MM.1S (cell line): ENCODE measurements around the gene CLEC2L.

Source experiments
- DNase-seq: peaks from one replicate; pipeline ENCODE4 v3.0.0-alpha.2; 2015
- H2AFZ ChIP-seq: fragments of 300-600 bp; sonication (generic); 2 replicates; pipeline ENCODE4 v1.6.0; 2016; ENCODE audit warnings: antibody characterized with exemption, low read length
- H3F3A ChIP-seq: fragments of 300-600 bp; sonication (generic); 2 replicates; pipeline ENCODE4 v1.6.1; 2016; ENCODE audit warnings: mild to moderate bottlenecking, antibody characterized with exemption, low read length, moderate library complexity, mixed read lengths; ENCODE audit not compliant: insufficient read depth
- H3K27ac ChIP-seq: fragments of 300-600 bp; sonication (generic); 2 replicates; pipeline ENCODE4 v1.5.1; 2016; ENCODE audit warnings: mild to moderate bottlenecking, low read length
- H3K27me3 ChIP-seq: fragments of 300-600 bp; sonication (generic); replicated peaks from 2 replicates; pipeline ENCODE4 v1.6.0; 2016; ENCODE audit warnings: low read length; ENCODE audit not compliant: insufficient read depth
- H3K36me3 ChIP-seq: fragments of 300-600 bp; sonication (generic); replicated peaks from 2 replicates; pipeline ENCODE4 v1.6.1; 2016; ENCODE audit warnings: mild to moderate bottlenecking, low read length, mixed read lengths; ENCODE audit not compliant: insufficient read depth
- H3K4me1 ChIP-seq: fragments of 300-600 bp; sonication (generic); 2 replicates; pipeline ENCODE4 v1.6.1; 2016; ENCODE audit warnings: low read length, mixed read lengths
- H3K4me2 ChIP-seq: fragments of 300-600 bp; sonication (generic); 2 replicates; pipeline ENCODE4 v1.6.0; 2016; ENCODE audit warnings: low read depth, low read length
- H3K4me3 ChIP-seq: fragments of 300-600 bp; sonication (generic); 2 replicates; pipeline ENCODE4 v1.5.1; 2016; ENCODE audit warnings: low read length, mixed read lengths
- H3K79me2 ChIP-seq: fragments of 300-600 bp; sonication (generic); 2 replicates; pipeline ENCODE4 v1.6.1; 2016; ENCODE audit warnings: mixed run types, low read length, mixed read lengths
- H3K9ac ChIP-seq: fragments of 300-600 bp; sonication (generic); 2 replicates; pipeline ENCODE4 v1.6.1; 2016; ENCODE audit warnings: low read length, mixed read lengths
- H3K9me2 ChIP-seq: fragments of 300-600 bp; sonication (generic); replicated peaks from 2 replicates; pipeline ENCODE4 v1.6.1; 2016; ENCODE audit warnings: mild to moderate bottlenecking, low read length, mixed read lengths; ENCODE audit not compliant: insufficient read depth
- H3K9me3 ChIP-seq: fragments of 300-600 bp; sonication (generic); replicated peaks from 2 replicates; pipeline ENCODE4 v1.6.1; 2016; ENCODE audit warnings: mild to moderate bottlenecking, low read length, mixed read lengths; ENCODE audit not compliant: insufficient read depth
- H4K20me1 ChIP-seq: fragments of 300-600 bp; sonication (generic); 2 replicates; pipeline ENCODE4 v1.6.1; 2016; ENCODE audit warnings: mild to moderate bottlenecking, low read length, moderate library complexity, mixed read lengths; ENCODE audit not compliant: insufficient read depth
- EZH2 ChIP-seq: fragments of 300-600 bp; sonication (generic); optimal IDR thresholded peaks from 2 replicates; pipeline ENCODE3; 2017; ENCODE audit warnings: low read depth, mild to moderate bottlenecking, antibody characterized with exemption, low read length, mixed read lengths
- EZH2phosphoT487 ChIP-seq: fragments of 300-600 bp; sonication (generic); IDR thresholded peaks from 2 replicates; pipeline ENCODE4 v1.6.1; 2018; ENCODE audit warnings: antibody characterized with exemption, low read length
- TF ChIP-seq, protein P1 (sequence below): fragments of 300-600 bp; sonication (generic); IDR thresholded peaks from 2 replicates; pipeline ENCODE4 v1.5.1; 2016; ENCODE audit warnings: antibody characterized with exemption, low read length, mixed read lengths

CLEC2L gene

DNA sequence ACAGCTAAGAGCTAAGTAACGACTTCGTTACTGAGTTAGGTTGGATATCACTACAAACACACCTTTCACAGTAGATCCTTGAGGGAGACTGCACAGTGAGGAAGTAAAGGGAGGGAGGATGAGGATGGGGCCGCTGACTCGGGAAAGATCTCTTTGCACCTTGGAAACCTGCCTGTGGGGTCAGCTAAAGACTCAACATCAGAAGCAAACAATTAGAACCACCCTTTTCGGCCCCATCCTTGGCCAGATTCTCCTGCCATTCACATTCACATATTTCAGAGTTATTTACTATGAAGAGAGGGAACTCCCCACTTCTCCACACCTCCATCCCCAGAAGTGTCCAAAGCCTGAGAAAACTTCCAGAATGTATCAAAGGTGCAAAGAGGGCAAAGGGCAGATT lies 47.1 kb downstream of the CLEC2L start:
- no peak overlapping the region for H2AFZ ChIP-seq
- no peaks in the 10 kb centered on the region for H3F3A ChIP-seq
- H3K9ac ChIP-seq = no peak overlapping the region
- H3K4me1 ChIP-seq = no peaks in the 10 kb centered on the region
- H3K4me2 ChIP-seq = no peak overlapping the region
- H3K36me3 ChIP-seq = no peaks in the 10 kb centered on the region
- no peaks in the 10 kb centered on the region for H4K20me1 ChIP-seq
- no peak overlapping the region for H3K4me3 ChIP-seq
- no peaks in the 10 kb centered on the region for H3K27me3 ChIP-seq
- TF ChIP-seq EZH2 (no peak), EZH2phosphoT487 (no peak)
- TF ChIP-seq, protein P1, sequence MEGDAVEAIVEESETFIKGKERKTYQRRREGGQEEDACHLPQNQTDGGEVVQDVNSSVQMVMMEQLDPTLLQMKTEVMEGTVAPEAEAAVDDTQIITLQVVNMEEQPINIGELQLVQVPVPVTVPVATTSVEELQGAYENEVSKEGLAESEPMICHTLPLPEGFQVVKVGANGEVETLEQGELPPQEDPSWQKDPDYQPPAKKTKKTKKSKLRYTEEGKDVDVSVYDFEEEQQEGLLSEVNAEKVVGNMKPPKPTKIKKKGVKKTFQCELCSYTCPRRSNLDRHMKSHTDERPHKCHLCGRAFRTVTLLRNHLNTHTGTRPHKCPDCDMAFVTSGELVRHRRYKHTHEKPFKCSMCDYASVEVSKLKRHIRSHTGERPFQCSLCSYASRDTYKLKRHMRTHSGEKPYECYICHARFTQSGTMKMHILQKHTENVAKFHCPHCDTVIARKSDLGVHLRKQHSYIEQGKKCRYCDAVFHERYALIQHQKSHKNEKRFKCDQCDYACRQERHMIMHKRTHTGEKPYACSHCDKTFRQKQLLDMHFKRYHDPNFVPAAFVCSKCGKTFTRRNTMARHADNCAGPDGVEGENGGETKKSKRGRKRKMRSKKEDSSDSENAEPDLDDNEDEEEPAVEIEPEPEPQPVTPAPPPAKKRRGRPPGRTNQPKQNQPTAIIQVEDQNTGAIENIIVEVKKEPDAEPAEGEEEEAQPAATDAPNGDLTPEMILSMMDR = no peak
- DNase-seq = no peak
- no peaks in the 10 kb centered on the region for H3K9me3 ChIP-seq
- H3K27ac ChIP-seq = no peak overlapping the region
- H3K79me2 ChIP-seq = no peaks in the 10 kb centered on the region
- H3K9me2 ChIP-seq = no peaks in the 10 kb centered on the region

DNA sequence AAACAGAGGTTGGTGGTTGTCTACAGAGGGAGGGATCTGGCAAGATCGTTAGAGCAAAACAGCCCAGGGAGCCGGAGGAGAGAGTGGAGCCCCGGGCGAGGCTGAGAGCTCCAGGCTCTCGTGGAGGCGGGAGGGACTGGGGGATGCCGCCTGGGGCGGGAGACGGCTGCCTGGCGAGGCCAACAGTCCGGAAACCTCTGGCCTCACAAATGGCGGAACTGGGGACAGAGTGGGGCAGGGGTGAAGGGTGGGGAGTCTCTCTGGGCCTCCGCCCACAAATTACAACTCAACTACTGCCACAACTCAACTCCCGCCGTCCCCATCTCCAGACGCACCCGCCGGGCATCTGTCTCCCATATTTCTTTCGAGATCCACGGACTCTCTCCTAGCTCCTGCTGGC lies 47.7 kb downstream of the CLEC2L start:
- Histone ChIP-seq H3K36me3 (no peaks in the 10 kb centered on the region), H3F3A (no peaks in the 10 kb centered on the region), H2AFZ (no peak overlapping the region), H3K9ac (no peak overlapping the region), H3K9me2 (no peaks in the 10 kb centered on the region), H3K79me2 (no peaks in the 10 kb centered on the region), H3K4me2 (no peak overlapping the region), H3K27me3 (no peaks in the 10 kb centered on the region), H3K9me3 (no peaks in the 10 kb centered on the region), H4K20me1 (no peaks in the 10 kb centered on the region), H3K27ac (no peak overlapping the region), H3K4me1 (no peaks in the 10 kb centered on the region), H3K4me3 (no peak overlapping the region)
- TF ChIP-seq, protein P1 = no peak
- TF ChIP-seq EZH2 (no peak), EZH2phosphoT487 (no peak)
- DNase-seq = no peak

DNA sequence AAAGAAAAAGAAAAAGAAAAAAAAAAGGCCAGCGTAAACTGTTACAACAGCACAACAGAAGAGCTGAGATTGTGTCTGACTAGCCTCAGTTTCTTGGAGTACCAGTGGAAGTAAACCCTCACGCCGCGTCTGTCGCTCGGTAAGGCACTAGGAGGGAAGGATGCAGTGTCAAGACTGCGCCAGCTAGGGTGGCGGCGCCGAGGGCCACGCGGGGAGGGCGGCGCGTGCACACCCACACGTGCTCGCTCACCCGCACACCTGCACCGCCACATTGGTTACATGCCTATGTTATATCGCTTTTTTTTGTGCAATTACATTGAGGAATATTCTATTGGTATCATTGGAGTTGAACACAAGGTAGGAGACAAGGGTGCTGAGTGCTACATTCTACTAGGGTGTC lies 48.2 kb downstream of the CLEC2L start:
- Histone ChIP-seq H3F3A (no peaks in the 10 kb centered on the region), H3K9me2 (no peaks in the 10 kb centered on the region), H3K27ac (no peak overlapping the region), H3K36me3 (no peaks in the 10 kb centered on the region), H4K20me1 (no peaks in the 10 kb centered on the region), H3K4me2 (no peak overlapping the region), H3K4me3 (no peak overlapping the region), H2AFZ (no peak overlapping the region), H3K9ac (no peak overlapping the region), H3K4me1 (no peaks in the 10 kb centered on the region), H3K9me3 (no peaks in the 10 kb centered on the region), H3K79me2 (no peaks in the 10 kb centered on the region), H3K27me3 (no peaks in the 10 kb centered on the region)
- TF ChIP-seq EZH2phosphoT487 (no peak), EZH2 (no peak)
- TF ChIP-seq, protein P1 = no peak
- no peak for DNase-seq

DNA sequence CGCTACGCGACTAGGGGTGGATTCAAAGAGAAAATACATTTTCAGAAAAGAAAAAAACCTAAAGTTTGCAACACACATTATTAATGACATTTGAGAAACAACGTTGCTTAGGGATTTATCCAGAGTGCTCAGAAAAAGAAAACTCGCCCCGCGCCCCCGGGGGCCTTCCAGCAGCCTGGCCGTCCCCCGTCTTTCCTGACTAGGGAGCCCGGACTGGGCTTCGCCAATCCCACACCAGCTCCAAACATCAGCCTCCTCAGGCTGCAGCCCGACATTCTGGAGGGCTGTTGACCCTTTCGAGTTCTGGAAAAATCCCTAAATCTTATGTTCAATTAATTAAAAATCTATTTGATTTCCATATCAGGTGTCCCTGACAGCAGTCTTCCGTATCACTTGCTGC lies 48.6 kb downstream of the CLEC2L start:
- no peaks in the 10 kb centered on the region for H3K27me3 ChIP-seq
- no peaks in the 10 kb centered on the region for H3K9me2 ChIP-seq
- no peaks in the 10 kb centered on the region for H4K20me1 ChIP-seq
- H3K4me2 ChIP-seq = no peak overlapping the region
- no peak overlapping the region for H3K4me3 ChIP-seq
- no peak overlapping the region for H3K9ac ChIP-seq
- H2AFZ ChIP-seq = no peak overlapping the region
- no peak overlapping the region for H3K27ac ChIP-seq
- no peaks in the 10 kb centered on the region for H3K4me1 ChIP-seq
- no peaks in the 10 kb centered on the region for H3K36me3 ChIP-seq
- TF ChIP-seq EZH2 (no peak), EZH2phosphoT487 (no peak)
- TF ChIP-seq, protein P1 = no peak
- no peaks in the 10 kb centered on the region for H3K79me2 ChIP-seq
- DNase-seq = no peak
- no peaks in the 10 kb centered on the region for H3K9me3 ChIP-seq
- no peaks in the 10 kb centered on the region for H3F3A ChIP-seq
